ENCODE results near the gene NXN.

DNA sequence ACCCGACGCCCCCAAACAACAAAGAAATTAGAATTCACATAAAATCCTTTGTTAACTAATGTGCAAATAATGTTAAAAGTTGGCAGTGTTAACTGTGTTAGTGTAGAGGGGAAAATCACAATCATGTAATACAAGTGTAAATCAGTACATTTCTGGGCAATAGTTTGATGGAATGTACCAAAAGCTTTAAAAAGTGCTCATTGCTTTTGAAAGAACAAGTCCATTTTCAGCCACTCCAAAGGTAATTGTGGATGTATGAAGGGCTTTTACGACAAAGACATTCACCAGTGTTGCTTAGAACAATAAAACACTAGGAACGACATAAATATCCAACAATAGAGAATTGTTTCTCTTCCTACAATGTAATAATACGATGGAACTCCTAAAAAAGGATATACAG is 206.6 kb downstream of the NXN start:
- TF ChIP-seq, protein P1, sequence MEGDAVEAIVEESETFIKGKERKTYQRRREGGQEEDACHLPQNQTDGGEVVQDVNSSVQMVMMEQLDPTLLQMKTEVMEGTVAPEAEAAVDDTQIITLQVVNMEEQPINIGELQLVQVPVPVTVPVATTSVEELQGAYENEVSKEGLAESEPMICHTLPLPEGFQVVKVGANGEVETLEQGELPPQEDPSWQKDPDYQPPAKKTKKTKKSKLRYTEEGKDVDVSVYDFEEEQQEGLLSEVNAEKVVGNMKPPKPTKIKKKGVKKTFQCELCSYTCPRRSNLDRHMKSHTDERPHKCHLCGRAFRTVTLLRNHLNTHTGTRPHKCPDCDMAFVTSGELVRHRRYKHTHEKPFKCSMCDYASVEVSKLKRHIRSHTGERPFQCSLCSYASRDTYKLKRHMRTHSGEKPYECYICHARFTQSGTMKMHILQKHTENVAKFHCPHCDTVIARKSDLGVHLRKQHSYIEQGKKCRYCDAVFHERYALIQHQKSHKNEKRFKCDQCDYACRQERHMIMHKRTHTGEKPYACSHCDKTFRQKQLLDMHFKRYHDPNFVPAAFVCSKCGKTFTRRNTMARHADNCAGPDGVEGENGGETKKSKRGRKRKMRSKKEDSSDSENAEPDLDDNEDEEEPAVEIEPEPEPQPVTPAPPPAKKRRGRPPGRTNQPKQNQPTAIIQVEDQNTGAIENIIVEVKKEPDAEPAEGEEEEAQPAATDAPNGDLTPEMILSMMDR (IDR thresholded peaks at IDR 0.05) = no peak
- no peak for TF ChIP-seq POLR2AphosphoS5 (IDR thresholded peaks at IDR 0.05)
- TF ChIP-seq EP300 (IDR thresholded peaks at IDR 0.05) = no peak
